AG20443 (cell line): ENCODE data around the gene TTYH1.
"Not testable (repeated sequence)": the region's sequence is repeated elsewhere in the genome, so short reads cannot be mapped to it uniquely, and the experiment has no call there.

Source experiments
- DNase-seq: peaks from one replicate; pipeline ENCODE4 v3.0.0; 2012; ENCODE audit warnings: low spot score, mixed read lengths

The TTYH1 gene

GRCh38 chr19:54461210-54461609 is 45.9 kb downstream of the TTYH1 start:
- DNase-seq = no peak

GRCh38 chr19:54461613-54462012 is 46.3 kb downstream of the TTYH1 start:
- DNase-seq = no peak

GRCh38 chr19:54462047-54462654 is 46.9 kb downstream of the TTYH1 start:
- no peak for DNase-seq

GRCh38 chr19:54462655-54463530 is 47.6 kb downstream of the TTYH1 start:
- peak; percentile 63 for DNase-seq

GRCh38 chr19:54463531-54464043 is 48.3 kb downstream of the TTYH1 start, which contains the start of gene LENG9:
Gene LENG9, minus strand, starts transcription at chr19:54463778. Its CDS starts 252 bp downstream, at chr19:54463526.
- peak; percentile 91 for DNase-seq

- peak; percentile 39 for DNase-seq
These were observed 48.9 kb downstream of the TTYH1 start for GRCh38 chr19:54464044-54464629.

- peak; percentile 91 for DNase-seq
These were observed 49.6 kb downstream of the TTYH1 start for GRCh38 chr19:54464630-54465425.

- DNase-seq = no peak
These were observed 50.3 kb downstream of the TTYH1 start for GRCh38 chr19:54465426-54466109.

- not testable (repeated sequence) for DNase-seq
These were observed 50.8 kb downstream of the TTYH1 start for GRCh38 chr19:54466110-54466480.

- no peak for DNase-seq
These were observed 54.3 kb downstream of the TTYH1 start for GRCh38 chr19:54469496-54469934.

GRCh38 chr19:54470276-54470887 is 55.1 kb downstream of the TTYH1 start:
- DNase-seq = no peak

- DNase-seq = peak; percentile 35
These were observed 55.9 kb downstream of the TTYH1 start for GRCh38 chr19:54470991-54471782.

- DNase-seq = peak; percentile 96
These were observed 58.0 kb downstream of the TTYH1 start, which contains the start of gene CDC42EP5 for GRCh38 chr19:54473071-54473891. Gene CDC42EP5, minus strand, starts transcription at chr19:54473296. Its CDS starts 7,749 bp downstream, at chr19:54465547.

GRCh38 chr19:54473892-54474372 is 58.7 kb downstream of the TTYH1 start:
- DNase-seq = no peak

- no peak for DNase-seq
These were observed 60.4 kb downstream of the TTYH1 start for GRCh38 chr19:54475706-54476105.

GRCh38 chr19:54477650-54478049 is 62.4 kb downstream of the TTYH1 start:
- DNase-seq = no peak

- DNase-seq = peak; percentile 51
These were observed 63.5 kb downstream of the TTYH1 start for GRCh38 chr19:54478677-54479266.

GRCh38 chr19:54480051-54480450 is 64.8 kb downstream of the TTYH1 start:
- no peak for DNase-seq
